SK-N-MC (cell line): ENCODE results near the gene ASB6.

Experiments
- EZH2 ChIP-seq: fragments of 200-600 bp; sonication (generic); IDR thresholded peaks from one replicate; pipeline ENCODE4 v1.6.1; 2017; ENCODE audit warnings: antibody characterized with exemption
- POLR2AphosphoS5 ChIP-seq: IDR thresholded peaks from 2 replicates; pipeline ENCODE4 v1.6.1; 2012; ENCODE audit warnings: mild to moderate bottlenecking, low read depth, low read length, borderline replicate concordance

GRCh38 chr9:129648764-129649115 is 6.8 kb upstream of the ASB6 start:
- no peak for TF ChIP-seq POLR2AphosphoS5
- no peak for TF ChIP-seq EZH2
